SU-DHL-6 (cell line): Measurements from ENCODE around the gene DNAJB8.

Source experiments
- CTCF ChIP-seq: fragments of 200-600 bp; sonication (generic); IDR thresholded peaks from one replicate; pipeline ENCODE4 v1.5.1; 2017; ENCODE audit warnings: antibody characterized with exemption, mild to moderate bottlenecking, low read length, moderate library complexity; ENCODE audit not compliant: insufficient read depth, poor library complexity, severe bottlenecking
- EZH2phosphoT487 ChIP-seq: fragments of 200-600 bp; sonication (generic), shearing (Covaris generic); conservative IDR thresholded peaks from 2 replicates; pipeline ENCODE4 v1.6.1; 2018; ENCODE audit warnings: mild to moderate bottlenecking, antibody characterized with exemption, low read length, moderate library complexity, mixed read lengths

- TF ChIP-seq CTCF (no peak), EZH2phosphoT487 (no peak)
Observed at GRCh38 chr3:128502712-128503111, 36.0 kb upstream of the DNAJB8 start.
